Right lobe of liver (tissue), 4 donors: Measurements from ENCODE around the gene NCF2.

ENCODE experiments used
- CTCF ChIP-seq, 4 donors: fragments of 200-600 bp in 3 of 4; fragments of 450-650 bp in 1 of 4; IDR thresholded peaks; one replicate each; pipeline versions ENCODE4 v1.5.1 to v1.8.0; 2016 to 2022; ENCODE audit warnings: antibody characterized with exemption in 4 of 4, mild to moderate bottlenecking in 2 of 4
- POLR2A ChIP-seq: fragments of 450-650 bp; IDR thresholded peaks from one replicate; pipeline ENCODE4 v1.6.1; 2017; ENCODE audit warnings: antibody characterized with exemption, mild to moderate bottlenecking
- donor health status: DM: no; HTN: no; CAD: no.
- donor health status: DM: no; HTN: no; CAD: no.
- donor health status: DM: no; HTN: yes; CAD: no.

- TF ChIP-seq CTCF (IDR thresholded peaks at IDR 0.05) (no peak), POLR2A (no peak)
These were observed 43.8 kb downstream of the NCF2 start for GRCh38 chr1:183546427-183546826.
